HepG2 (cell line): Measurements from ENCODE around the gene PLEKHA6. TPM values are rescaled to one million over a fixed set of nuclear protein-coding genes. Genes with fewer than 3 reads are reported as not detected.

Experiments
- ATAC-seq: fragments of 200-7000 bp; cut with Tn5 transposase; 3 replicates; pipeline ENCODE4 v1.9.1; 2020; ENCODE audit warnings: mild to moderate bottlenecking, moderate library complexity
- BruUV-seq: library from RNA; stranded (reverse); fragments of 400-500 nt; replicated peaks from 2 replicates; lab custom pipeline; 2021; lab: Mats Ljungman, UMichigan
- CTCF ChIA-PET: fragments of 300-600 bp; formaldehyde crosslinking; extraction: SDS; loops from one replicate; lab custom pipeline; 2021; ENCODE audit warnings: low total read pairs, inconsistent platforms, low intra/inter-chr PET ratio; lab: Yijun Ruan, JAX
- POLR2A ChIA-PET: fragments of 350-600 bp; sonication (Branson Sonifier 250); formaldehyde crosslinking; loops from one replicate; lab custom pipeline; 2020; ENCODE audit warnings: antibody characterized with exemption, inconsistent platforms; lab: Yijun Ruan, JAX
- DNase-seq: peaks from one replicate; pipeline ENCODE4 v3.0.0-alpha.2; 2015; ENCODE audit warnings: low spot score
- FAIRE-seq: peaks from 3 replicates; lab custom pipeline; 2011; peaks lifted over from hg19 to GRCh38; lab: Jason Lieb, UNC
- H2AFZ ChIP-seq: one replicate; pipeline ENCODE4 v1.6.1; 2011; ENCODE audit warnings: low read length, inconsistent platforms
- H3K27ac ChIP-seq: fragments of 300-600 bp; 3 replicates; pipeline ENCODE4 v1.8.0; 2011; ENCODE audit warnings: mixed run types, mild to moderate bottlenecking, mixed read lengths, low read length, inconsistent platforms; ENCODE audit not compliant: insufficient read depth; ENCODE audit errors: extremely low read length
- H3K27me3 ChIP-seq, 2 experiments: fragments of 200-600 bp in 1 of 2; 2 replicates in 1 of 2; 3 replicates in 1 of 2; pipeline versions ENCODE4 v1.6.0 to v1.8.0; 2011; ENCODE audit warnings: low read length in 2 of 2, mild to moderate bottlenecking in 2 of 2, moderate library complexity in 2 of 2, inconsistent platforms in 1 of 2; ENCODE audit not compliant: insufficient read depth in 2 of 2, control insufficient read depth in 1 of 2
- H3K36me3 ChIP-seq, 2 experiments: fragments of 200-600 bp in 1 of 2; replicated peaks in 1 of 2; 2 replicates in 1 of 2; 3 replicates in 1 of 2; pipeline versions ENCODE4 v1.5.1 to v1.8.0; 2011; ENCODE audit warnings: low read length in 2 of 2, inconsistent platforms in 1 of 2; ENCODE audit not compliant: insufficient read depth in 2 of 2, control insufficient read depth in 1 of 2
- H3K4me1 ChIP-seq: 2 replicates; pipeline ENCODE4 v1.5.1; 2012; ENCODE audit warnings: low read length, inconsistent platforms; ENCODE audit not compliant: insufficient read depth
- H3K4me2 ChIP-seq: 2 replicates; pipeline ENCODE4 v1.6.0; 2011; ENCODE audit warnings: low read depth, low read length, inconsistent platforms
- H3K4me3 ChIP-seq, 3 experiments: fragments of 200-600 bp in 1 of 3; sonication (generic), shearing (Covaris generic) in 1 of 3; replicated peaks in 1 of 3; 2 replicates each; pipeline ENCODE4 v1.5.1; 2011 to 2016; ENCODE audit warnings: low read length in 3 of 3, inconsistent platforms in 2 of 3, low read depth in 2 of 3, mild to moderate bottlenecking in 2 of 3, control low read depth in 1 of 3, mixed read lengths in 1 of 3; ENCODE audit not compliant: insufficient read depth in 1 of 3
- H3K79me2 ChIP-seq: one replicate; pipeline ENCODE4 v1.6.1; 2011; ENCODE audit warnings: low read length, inconsistent platforms; ENCODE audit not compliant: insufficient read depth
- H3K9ac ChIP-seq: 2 replicates; pipeline ENCODE4 v1.6.0; 2011; ENCODE audit warnings: mild to moderate bottlenecking, low read depth, low read length, inconsistent platforms; ENCODE audit not compliant: insufficient read depth
- H3K9me3 ChIP-seq: 2 replicates; pipeline ENCODE4 v1.5.1; 2012; ENCODE audit warnings: mild to moderate bottlenecking, low read length
- H4K20me1 ChIP-seq: 2 replicates; pipeline ENCODE4 v1.6.0; 2011; ENCODE audit warnings: inconsistent platforms, mild to moderate bottlenecking, low read length, moderate library complexity; ENCODE audit not compliant: insufficient read depth
- CHCHD3 ChIP-seq: sonication (generic); formaldehyde crosslinking; IDR thresholded peaks from 2 replicates; pipeline ENCODE4 v1.8.0; 2022; ENCODE audit warnings: mild to moderate bottlenecking, missing genetic modification reagents, moderate library complexity
- FOXM1 ChIP-seq: sonication (generic); formaldehyde crosslinking; IDR thresholded peaks from 2 replicates; pipeline ENCODE4 v1.5.0; 2020; ENCODE audit warnings: missing genetic modification reagents
- GFI1 ChIP-seq: sonication (generic); formaldehyde crosslinking; IDR thresholded peaks from 2 replicates; pipeline ENCODE4 v1.5.0; 2020; ENCODE audit warnings: missing genetic modification reagents, mild to moderate bottlenecking, borderline replicate concordance
- IKZF1 ChIP-seq: fragments of 450-650 bp; IDR thresholded peaks from 2 replicates; pipeline ENCODE4 v1.7.1; 2016
- KDM3A ChIP-seq: IDR thresholded peaks from 2 replicates; pipeline ENCODE4 v1.6.1; 2018; ENCODE audit warnings: low read depth, missing compliant biosample characterization
- MXI1 ChIP-seq: IDR thresholded peaks from 3 replicates; pipeline ENCODE4 v1.6.1; 2012; ENCODE audit warnings: low read depth, low read length, inconsistent platforms, borderline replicate concordance
- MZF1 ChIP-seq: sonication (generic); formaldehyde crosslinking; IDR thresholded peaks from 2 replicates; pipeline ENCODE4 v1.8.1; 2023; ENCODE audit warnings: mild to moderate bottlenecking, missing genetic modification reagents, borderline replicate concordance
- WIZ ChIP-seq: sonication (generic); formaldehyde crosslinking; IDR thresholded peaks from 2 replicates; pipeline ENCODE4 v1.5.1; 2020; ENCODE audit warnings: mild to moderate bottlenecking, missing genetic modification reagents
- WGBS: methylation state at CpG from one replicate; pipeline ENCODE4 v1.1.6; 2017; ENCODE audit warnings: low lambda C conversion rate; 5-methylcytosine and 5-hydroxymethylcytosine counted together
- in situ Hi-C: cut with HindIII; loops from 2 replicates; pipeline ENCODE4 v1.10.0; 2017; ENCODE audit warnings: low pct_unique_long_range_greater_than_20kb; ENCODE audit not compliant: extremely low pct_ligation_motif_present
- intact Hi-C: fragments of 100-400 bp; cut with micrococcal nuclease; formaldehyde crosslinking; loops from one replicate; pipeline ENCODE4 v1.10.0; 2022; ENCODE audit not compliant: unreplicated experiment
- polyA plus RNA-seq, 8 experiments: library from polyadenylated mRNA; depleted of rRNA in 3 of 8; stranded (reverse) in 7 of 8; unstranded in 1 of 8; fragments of >200 nt; fragmentation: Illumina TruSeq in 4 of 8; extraction: Trizol in 4 of 8; gene quantifications; 2 replicates each; pipeline versions ENCODE4 v1.2.1 to v1.2.3, GENCODE V29; 2011 to 2016; ENCODE audit warnings: low read depth in 4 of 8, missing spikeins in 1 of 8, mixed read lengths in 1 of 8; ENCODE audit not compliant: insufficient read depth in 1 of 8
- total RNA-seq, 5 experiments: library from RNA; depleted of rRNA; stranded (reverse); fragments of >200 nt; fragmentation: Illumina TruSeq; extraction: Trizol; gene quantifications; 2 replicates each; pipeline ENCODE4 v1.2.3, GENCODE V29; 2016; ENCODE audit warnings: low read depth in 1 of 5
- TF ChIP-seq, protein P1 (sequence below): sonication (generic); formaldehyde crosslinking; IDR thresholded peaks from 2 replicates; pipeline ENCODE4 v1.4.0; 2020; ENCODE audit warnings: low read depth, mild to moderate bottlenecking, missing genetic modification reagents
- TF ChIP-seq, protein P2 (sequence below): sonication (generic); formaldehyde crosslinking; conservative IDR thresholded peaks from 2 replicates; pipeline ENCODE4 v1.4.0; 2020; ENCODE audit warnings: missing genetic modification reagents
- TF ChIP-seq, protein P3 (sequence below): sonication (generic); formaldehyde crosslinking; IDR thresholded peaks from 2 replicates; pipeline ENCODE4 v1.4.0; 2020; ENCODE audit warnings: low read depth, mild to moderate bottlenecking, missing genetic modification reagents
- TF ChIP-seq, protein P4 (sequence below): IDR thresholded peaks from 2 replicates; pipeline ENCODE4 v1.6.1; 2012; ENCODE audit warnings: inconsistent platforms

PLEKHA6 gene
- total and polyA plus RNA-seq, 2 of the 13 experiments (the other 11 are each of a cell fraction or from before 2014, with no cell fraction given): 5.3 to 11.4 TPM

DNA sequence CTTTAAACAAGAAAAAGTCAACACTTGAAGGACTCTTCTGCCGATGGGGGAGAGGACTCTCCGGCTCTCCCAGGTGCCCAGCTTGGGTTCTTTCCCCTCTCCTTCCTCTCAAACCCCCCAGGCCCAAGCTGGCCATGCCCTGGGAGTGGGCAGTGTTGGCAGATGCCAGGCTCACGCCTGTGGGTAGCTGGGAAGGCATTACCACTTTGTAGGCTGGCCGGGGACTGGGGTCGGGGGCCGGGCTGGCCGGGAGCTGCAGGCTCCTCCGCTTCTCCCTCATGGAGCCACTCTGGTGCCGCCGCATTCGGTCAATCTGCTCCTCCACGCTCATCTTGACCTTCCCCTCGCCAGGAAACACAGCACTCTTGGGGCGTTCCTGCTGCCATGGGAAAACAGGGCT, 129.5 kb downstream of the PLEKHA6 start (continued):
- TF ChIP-seq MXI1 (no peak), GFI1 (CRISPR knock-in tag) (no peak)

DNA sequence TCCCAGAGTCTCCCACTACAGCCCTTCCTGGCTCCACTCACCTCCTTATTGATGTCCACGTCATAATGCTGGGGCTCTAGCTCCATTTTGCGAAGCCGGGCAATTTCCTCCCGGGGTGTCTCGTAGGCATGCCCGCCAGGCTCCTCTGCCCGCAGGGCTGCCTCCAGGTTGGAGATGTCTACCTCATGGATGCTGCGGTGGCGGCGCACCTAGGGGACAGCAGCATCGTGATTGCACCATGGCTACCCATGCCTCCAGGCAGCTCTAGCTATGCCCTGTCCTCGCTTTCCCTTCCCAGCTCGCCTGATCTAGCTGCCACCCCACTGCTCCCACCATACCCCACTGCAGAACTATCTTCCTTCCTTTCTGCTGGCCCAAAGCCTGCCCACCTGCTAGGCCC, 130.8 kb downstream of the PLEKHA6 start:
- no peaks in the 10 kb centered on the region for H3K9me3 ChIP-seq
- TF ChIP-seq FOXM1 (CRISPR knock-in tag) (no peak), CHCHD3 (CRISPR knock-in tag) (no peak), IKZF1 (no peak), KDM3A (CRISPR knock-in tag) (no peak), MZF1 (CRISPR knock-in tag) (no peak), WIZ (CRISPR knock-in tag) (no peak)
- TF ChIP-seq, protein P1, sequence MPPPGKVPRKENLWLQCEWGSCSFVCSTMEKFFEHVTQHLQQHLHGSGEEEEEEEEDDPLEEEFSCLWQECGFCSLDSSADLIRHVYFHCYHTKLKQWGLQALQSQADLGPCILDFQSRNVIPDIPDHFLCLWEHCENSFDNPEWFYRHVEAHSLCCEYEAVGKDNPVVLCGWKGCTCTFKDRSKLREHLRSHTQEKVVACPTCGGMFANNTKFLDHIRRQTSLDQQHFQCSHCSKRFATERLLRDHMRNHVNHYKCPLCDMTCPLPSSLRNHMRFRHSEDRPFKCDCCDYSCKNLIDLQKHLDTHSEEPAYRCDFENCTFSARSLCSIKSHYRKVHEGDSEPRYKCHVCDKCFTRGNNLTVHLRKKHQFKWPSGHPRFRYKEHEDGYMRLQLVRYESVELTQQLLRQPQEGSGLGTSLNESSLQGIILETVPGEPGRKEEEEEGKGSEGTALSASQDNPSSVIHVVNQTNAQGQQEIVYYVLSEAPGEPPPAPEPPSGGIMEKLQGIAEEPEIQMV (CRISPR knock-in tag): no peak
- TF ChIP-seq, protein P2, sequence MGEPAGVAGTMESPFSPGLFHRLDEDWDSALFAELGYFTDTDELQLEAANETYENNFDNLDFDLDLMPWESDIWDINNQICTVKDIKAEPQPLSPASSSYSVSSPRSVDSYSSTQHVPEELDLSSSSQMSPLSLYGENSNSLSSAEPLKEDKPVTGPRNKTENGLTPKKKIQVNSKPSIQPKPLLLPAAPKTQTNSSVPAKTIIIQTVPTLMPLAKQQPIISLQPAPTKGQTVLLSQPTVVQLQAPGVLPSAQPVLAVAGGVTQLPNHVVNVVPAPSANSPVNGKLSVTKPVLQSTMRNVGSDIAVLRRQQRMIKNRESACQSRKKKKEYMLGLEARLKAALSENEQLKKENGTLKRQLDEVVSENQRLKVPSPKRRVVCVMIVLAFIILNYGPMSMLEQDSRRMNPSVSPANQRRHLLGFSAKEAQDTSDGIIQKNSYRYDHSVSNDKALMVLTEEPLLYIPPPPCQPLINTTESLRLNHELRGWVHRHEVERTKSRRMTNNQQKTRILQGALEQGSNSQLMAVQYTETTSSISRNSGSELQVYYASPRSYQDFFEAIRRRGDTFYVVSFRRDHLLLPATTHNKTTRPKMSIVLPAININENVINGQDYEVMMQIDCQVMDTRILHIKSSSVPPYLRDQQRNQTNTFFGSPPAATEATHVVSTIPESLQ: no peak
- TF ChIP-seq, protein P3, sequence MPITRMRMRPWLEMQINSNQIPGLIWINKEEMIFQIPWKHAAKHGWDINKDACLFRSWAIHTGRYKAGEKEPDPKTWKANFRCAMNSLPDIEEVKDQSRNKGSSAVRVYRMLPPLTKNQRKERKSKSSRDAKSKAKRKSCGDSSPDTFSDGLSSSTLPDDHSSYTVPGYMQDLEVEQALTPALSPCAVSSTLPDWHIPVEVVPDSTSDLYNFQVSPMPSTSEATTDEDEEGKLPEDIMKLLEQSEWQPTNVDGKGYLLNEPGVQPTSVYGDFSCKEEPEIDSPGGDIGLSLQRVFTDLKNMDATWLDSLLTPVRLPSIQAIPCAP: no peak
- TF ChIP-seq, protein P4, sequence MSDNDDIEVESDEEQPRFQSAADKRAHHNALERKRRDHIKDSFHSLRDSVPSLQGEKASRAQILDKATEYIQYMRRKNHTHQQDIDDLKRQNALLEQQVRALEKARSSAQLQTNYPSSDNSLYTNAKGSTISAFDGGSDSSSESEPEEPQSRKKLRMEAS: no peak
- BruUV-seq: no TSS peak
- H3K4me2 ChIP-seq: no peak overlapping the region
- H3K27me3 ChIP-seq: no peaks in the 10 kb centered on the region
- H4K20me1 ChIP-seq: no peaks in the 10 kb centered on the region
- H3K79me2 ChIP-seq: no peaks in the 10 kb centered on the region
- DNase-seq (no peak), ATAC-seq (no peak), FAIRE-seq (no peak)
- in situ Hi-C loops: no loop called here
- H3K9ac ChIP-seq: no peak overlapping the region
- intact Hi-C loops: no loop called here
- POLR2A ChIA-PET: no interaction called here
- peaks cover 13 to 35% of the 10 kb centered on the region in 2 experiments; a peak in 4 of 5 replicates for H3K36me3 ChIP-seq
- CTCF ChIA-PET: no interaction called here
- H3K4me3 ChIP-seq: no peak overlapping the region
- WGBS: 96% methylated on average over 13 of the region's 13 CpGs
- H2AFZ ChIP-seq: no peak overlapping the region
- no peak overlapping the region for H3K27ac ChIP-seq
- peaks cover 18% of the 10 kb centered on the region for H3K4me1 ChIP-seq
